ENCODE measurements around the gene OTP. TPM values are rescaled to one million over a fixed set of nuclear protein-coding genes. Genes with fewer than 3 reads are reported as not detected.

The OTP gene
- total RNA-seq, 1 donor from 2014 or later, result not detected

GRCh38 chr5:77641963-77642737, 3.6 kb upstream of the OTP start:
- DNase-seq (ENCODE audit: low spot score in 2 of 2, unreplicated experiment in 2 of 2), result no peak
- Mint-ChIP-seq H3K4me3 (no peak overlapping the region), H3K4me1 (peaks cover 20% of the 10 kb centered on the region), H3K27ac (no peak overlapping the region), H3K36me3 (no peaks in the 10 kb centered on the region), H3K9me3 (no peaks in the 10 kb centered on the region), H3K27me3 (ENCODE audit: low read depth) (peaks cover 97% of the 10 kb centered on the region)
- TF ChIP-seq, protein P1, sequence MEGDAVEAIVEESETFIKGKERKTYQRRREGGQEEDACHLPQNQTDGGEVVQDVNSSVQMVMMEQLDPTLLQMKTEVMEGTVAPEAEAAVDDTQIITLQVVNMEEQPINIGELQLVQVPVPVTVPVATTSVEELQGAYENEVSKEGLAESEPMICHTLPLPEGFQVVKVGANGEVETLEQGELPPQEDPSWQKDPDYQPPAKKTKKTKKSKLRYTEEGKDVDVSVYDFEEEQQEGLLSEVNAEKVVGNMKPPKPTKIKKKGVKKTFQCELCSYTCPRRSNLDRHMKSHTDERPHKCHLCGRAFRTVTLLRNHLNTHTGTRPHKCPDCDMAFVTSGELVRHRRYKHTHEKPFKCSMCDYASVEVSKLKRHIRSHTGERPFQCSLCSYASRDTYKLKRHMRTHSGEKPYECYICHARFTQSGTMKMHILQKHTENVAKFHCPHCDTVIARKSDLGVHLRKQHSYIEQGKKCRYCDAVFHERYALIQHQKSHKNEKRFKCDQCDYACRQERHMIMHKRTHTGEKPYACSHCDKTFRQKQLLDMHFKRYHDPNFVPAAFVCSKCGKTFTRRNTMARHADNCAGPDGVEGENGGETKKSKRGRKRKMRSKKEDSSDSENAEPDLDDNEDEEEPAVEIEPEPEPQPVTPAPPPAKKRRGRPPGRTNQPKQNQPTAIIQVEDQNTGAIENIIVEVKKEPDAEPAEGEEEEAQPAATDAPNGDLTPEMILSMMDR (IDR thresholded peaks at IDR 0.05; ENCODE audit: unreplicated experiment), result no peak

DNA sequence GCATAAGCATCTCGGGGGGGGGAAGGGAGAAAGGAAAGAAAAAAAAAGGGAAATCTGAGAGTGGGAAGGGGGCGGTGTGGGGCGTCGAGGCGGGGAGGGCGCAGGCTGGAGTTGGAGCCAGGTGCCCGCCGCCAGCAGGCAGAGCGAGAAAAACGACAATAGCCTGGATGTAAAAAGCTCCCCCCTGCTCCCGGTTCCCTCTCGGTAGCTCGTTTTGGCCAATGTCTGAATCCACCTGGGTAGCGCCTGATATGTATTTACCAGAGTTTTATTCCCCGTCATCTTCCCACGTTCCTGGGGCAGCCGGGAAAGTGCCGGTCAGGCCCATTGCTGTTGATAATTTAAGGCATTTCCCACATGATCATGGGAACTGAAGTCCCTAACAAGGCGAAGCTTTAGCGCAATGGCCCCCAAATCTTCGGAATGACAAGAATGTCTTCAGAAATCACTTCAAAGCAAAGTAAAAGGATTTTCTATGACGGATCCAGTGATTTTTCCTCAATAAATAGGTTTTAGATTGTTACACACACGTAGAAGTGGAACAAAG, 3.0 kb upstream of the OTP start:
- Mint-ChIP-seq H3K9me3 (no peaks in the 10 kb centered on the region), H3K4me1 (peaks cover 20% of the 10 kb centered on the region), H3K4me3 (no peak overlapping the region), H3K36me3 (no peaks in the 10 kb centered on the region), H3K27me3 (ENCODE audit: low read depth) (peaks cover 97% of the 10 kb centered on the region), H3K27ac (no peak overlapping the region)
- TF ChIP-seq, protein P1 (IDR thresholded peaks at IDR 0.05; ENCODE audit: unreplicated experiment), result no peak
- DNase-seq (ENCODE audit: low spot score in 2 of 2, unreplicated experiment in 2 of 2), result no peak

- peak overlapping the region; percentile 20 for H3K4me3 Mint-ChIP-seq
- H3K9me3 Mint-ChIP-seq, result no peaks in the 10 kb centered on the region
Measured at GRCh38 chr5:77640589-77641396, 2.3 kb upstream of the OTP start.

GRCh38 chr5:77638763-77639671, 504 bp upstream of the OTP start:
- Mint-ChIP-seq H3K27me3 (ENCODE audit: low read depth) (peaks cover 98% of the 10 kb centered on the region), H3K27ac (no peak overlapping the region), H3K4me3 (no peak overlapping the region), H3K4me1 (peaks cover 16% of the 10 kb centered on the region), H3K36me3 (no peaks in the 10 kb centered on the region), H3K9me3 (no peaks in the 10 kb centered on the region)
- TF ChIP-seq, protein P1 (IDR thresholded peaks at IDR 0.05; ENCODE audit: unreplicated experiment), result no peak
- peak in 1 of 2 experiments; percentile 51 for DNase-seq (ENCODE audit: low spot score in 2 of 2, unreplicated experiment in 2 of 2)

More at GRCh38 chr5:77640589-77641396, 2.3 kb upstream of the OTP start:
- no peaks in the 10 kb centered on the region for H3K36me3 Mint-ChIP-seq
- H3K27ac Mint-ChIP-seq, result peak overlapping the region; percentile 25
- peaks cover 97% of the 10 kb centered on the region for H3K27me3 Mint-ChIP-seq (ENCODE audit: low read depth)
- TF ChIP-seq, protein P1 (IDR thresholded peaks at IDR 0.05; ENCODE audit: unreplicated experiment), result no peak
- H3K4me1 Mint-ChIP-seq, result peaks cover 20% of the 10 kb centered on the region
- DNase-seq (ENCODE audit: low spot score in 2 of 2, unreplicated experiment in 2 of 2), result no peak

Measured in mesothelial cell of epicardium (in vitro differentiated cells).